Measurements from ENCODE around the gene ADAMTS13.

ADAMTS13 gene

GRCh38 chr9:133474215-133474614, 52.0 kb downstream of the ADAMTS13 start:
- TF ChIP-seq CTCF (IDR thresholded peaks at IDR 0.05; ENCODE audit: control insufficient read depth, extremely low read depth, insufficient read depth), result no peak
- no peak for DNase-seq (ENCODE audit: low read depth)
- H3K4me3 ChIP-seq (ENCODE audit: low read depth, low read length), result no peak overlapping the region

- DNase-seq (ENCODE audit: low read depth), result no peak
- no peak overlapping the region for H3K4me3 ChIP-seq (ENCODE audit: low read depth, low read length)
- no peak for TF ChIP-seq CTCF (IDR thresholded peaks at IDR 0.05; ENCODE audit: control insufficient read depth, extremely low read depth, insufficient read depth)
Measured at GRCh38 chr9:133474853-133475252, 52.7 kb downstream of the ADAMTS13 start.

GRCh38 chr9:133475292-133476012, 53.3 kb downstream of the ADAMTS13 start:
- no peak for DNase-seq (ENCODE audit: low read depth)
- H3K4me3 ChIP-seq (ENCODE audit: low read depth, low read length), result no peak overlapping the region
- TF ChIP-seq CTCF (IDR thresholded peaks at IDR 0.05; ENCODE audit: control insufficient read depth, extremely low read depth, insufficient read depth), result no peak

DNA sequence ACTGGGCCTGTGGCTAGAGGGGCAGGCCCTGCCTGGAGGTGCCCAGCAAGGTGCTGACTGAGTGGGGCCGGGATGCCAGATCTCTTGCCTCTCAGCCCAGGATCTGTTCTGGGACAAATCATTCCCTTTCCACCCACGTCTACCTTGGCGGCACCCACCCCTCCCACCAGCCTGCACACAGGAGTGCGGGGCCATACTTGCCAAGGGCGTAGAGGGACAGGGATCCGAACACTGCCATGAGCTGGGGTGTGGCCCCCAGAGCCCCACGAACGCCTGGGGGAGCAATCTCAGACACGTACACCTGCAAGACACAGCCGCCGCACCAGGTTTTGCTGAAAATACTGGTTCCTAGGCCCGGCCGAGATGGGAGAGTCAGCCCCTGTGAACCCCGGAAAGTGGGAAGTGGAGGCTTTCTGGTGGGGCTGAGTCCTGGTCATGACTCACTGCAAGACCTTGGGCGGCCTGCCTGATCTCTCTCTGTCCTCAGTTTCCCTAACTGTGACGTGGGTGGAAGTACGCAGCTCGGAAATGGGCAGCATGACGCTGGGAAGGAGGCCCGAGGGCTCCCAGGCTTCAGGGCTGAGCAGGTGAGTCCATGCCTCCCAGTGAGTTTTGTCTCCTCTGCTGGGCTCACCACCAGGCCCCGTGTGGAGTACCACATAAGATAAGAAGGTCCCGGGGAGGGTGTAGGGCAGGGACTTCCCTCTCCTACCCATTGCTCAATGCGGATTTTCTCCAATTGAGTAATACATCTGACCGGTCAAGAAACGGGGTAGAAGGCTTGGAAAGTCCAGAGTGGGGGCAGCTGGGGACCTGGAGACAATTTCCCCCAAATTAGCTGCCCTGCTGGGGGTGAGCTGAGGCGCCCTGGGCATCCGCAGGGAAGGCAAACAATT, 54.1 kb downstream of the ADAMTS13 start:
- TF ChIP-seq CTCF (IDR thresholded peaks at IDR 0.05; ENCODE audit: control insufficient read depth, extremely low read depth, insufficient read depth), result no peak
- no peak overlapping the region for H3K4me3 ChIP-seq (ENCODE audit: low read depth, low read length)
- DNase-seq (ENCODE audit: low read depth), result no peak

- DNase-seq (ENCODE audit: low read depth), result no peak
- no peak for TF ChIP-seq CTCF (IDR thresholded peaks at IDR 0.05; ENCODE audit: control insufficient read depth, extremely low read depth, insufficient read depth)
- no peak overlapping the region for H3K4me3 ChIP-seq (ENCODE audit: low read depth, low read length)
Measured at GRCh38 chr9:133476941-133477340, 54.8 kb downstream of the ADAMTS13 start.

- no peak for DNase-seq (ENCODE audit: low read depth)
- no peak overlapping the region for H3K4me3 ChIP-seq (ENCODE audit: low read depth, low read length)
- TF ChIP-seq CTCF (IDR thresholded peaks at IDR 0.05; ENCODE audit: control insufficient read depth, extremely low read depth, insufficient read depth), result no peak
Measured at GRCh38 chr9:133477461-133477860, 55.3 kb downstream of the ADAMTS13 start.

Data from LNCaP clone FGC (cell line).